Thyroid gland (tissue), 4 donors: ENCODE measurements around the gene PTPN9.

Experiments used
- POLR2A ChIP-seq, 2 donors: fragments of 450-650 bp; IDR thresholded peaks; one replicate each; pipeline ENCODE4 v1.6.1; 2017; ENCODE audit warnings: antibody characterized with exemption in 2 of 2, mild to moderate bottlenecking in 2 of 2, moderate library complexity in 1 of 2
- TF ChIP-seq, protein P1 (sequence below), 6 experiments: fragments of 200-600 bp in 3 of 6; fragments of 450-650 bp in 3 of 6; sonication (generic) in 3 of 6; IDR thresholded peaks; one replicate each; pipeline ENCODE4 v1.5.1; 2016 to 2019; ENCODE audit warnings: antibody characterized with exemption in 6 of 6, mild to moderate bottlenecking in 2 of 6, inconsistent platforms in 1 of 6, moderate library complexity in 1 of 6

DNA sequence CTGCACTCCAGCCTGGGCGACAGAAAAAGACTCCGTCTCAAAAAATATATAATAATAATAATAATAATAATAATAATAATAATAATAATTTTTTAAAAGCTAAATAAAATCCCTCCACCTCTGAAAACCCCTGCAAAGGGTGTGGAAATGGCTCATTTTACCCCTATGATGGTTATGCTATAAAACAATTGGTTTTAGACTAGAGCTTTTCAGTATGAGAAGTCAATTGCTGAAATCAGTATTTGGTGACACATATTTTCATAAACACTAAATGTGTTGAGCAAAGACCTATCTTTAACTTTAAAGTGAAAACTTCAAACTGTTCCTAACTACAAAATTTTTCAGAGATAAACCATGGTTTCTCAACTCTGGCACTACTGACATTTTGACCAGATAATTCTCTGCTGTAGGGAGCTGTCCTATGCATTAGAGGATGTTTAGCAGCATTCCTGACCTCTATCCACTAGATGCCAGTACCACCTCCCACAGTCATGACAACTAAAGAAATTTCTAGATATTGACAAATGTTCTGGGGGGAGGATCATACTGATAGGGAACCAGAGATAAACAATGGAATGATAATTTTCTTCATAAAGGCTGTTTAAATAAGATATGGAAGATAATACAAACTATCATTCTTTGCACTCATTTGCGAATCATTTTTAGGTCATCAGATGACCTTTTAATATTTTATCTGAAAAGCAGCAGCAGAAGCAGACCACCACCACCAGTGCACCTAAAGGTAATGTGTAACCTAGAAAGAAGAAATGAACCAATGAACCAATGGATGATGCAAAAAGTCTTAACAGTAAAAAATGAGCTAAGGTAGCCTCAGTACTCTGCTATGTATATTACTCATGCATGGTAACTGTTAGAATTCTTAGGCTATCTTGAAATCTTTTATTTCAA is 13.8 kb downstream of the PTPN9 start:
- TF ChIP-seq POLR2A (IDR thresholded peaks at IDR 0.05), result no peak
- TF ChIP-seq, protein P1, sequence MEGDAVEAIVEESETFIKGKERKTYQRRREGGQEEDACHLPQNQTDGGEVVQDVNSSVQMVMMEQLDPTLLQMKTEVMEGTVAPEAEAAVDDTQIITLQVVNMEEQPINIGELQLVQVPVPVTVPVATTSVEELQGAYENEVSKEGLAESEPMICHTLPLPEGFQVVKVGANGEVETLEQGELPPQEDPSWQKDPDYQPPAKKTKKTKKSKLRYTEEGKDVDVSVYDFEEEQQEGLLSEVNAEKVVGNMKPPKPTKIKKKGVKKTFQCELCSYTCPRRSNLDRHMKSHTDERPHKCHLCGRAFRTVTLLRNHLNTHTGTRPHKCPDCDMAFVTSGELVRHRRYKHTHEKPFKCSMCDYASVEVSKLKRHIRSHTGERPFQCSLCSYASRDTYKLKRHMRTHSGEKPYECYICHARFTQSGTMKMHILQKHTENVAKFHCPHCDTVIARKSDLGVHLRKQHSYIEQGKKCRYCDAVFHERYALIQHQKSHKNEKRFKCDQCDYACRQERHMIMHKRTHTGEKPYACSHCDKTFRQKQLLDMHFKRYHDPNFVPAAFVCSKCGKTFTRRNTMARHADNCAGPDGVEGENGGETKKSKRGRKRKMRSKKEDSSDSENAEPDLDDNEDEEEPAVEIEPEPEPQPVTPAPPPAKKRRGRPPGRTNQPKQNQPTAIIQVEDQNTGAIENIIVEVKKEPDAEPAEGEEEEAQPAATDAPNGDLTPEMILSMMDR (IDR thresholded peaks at IDR 0.05), result no peak
